Dendritic cell treated with granulocyte-macrophage colony-stimulating factor and Interleukin-4, amounts not matched to agents 40 ng/mL and 50 ng/mL, for 4 days (primary cell): Measurements from ENCODE around the gene PDF.
A peak's percentile ranks its signal among the peaks of the same experiment; 100 is the strongest.
"Not testable (repeated sequence)": the region's sequence is repeated elsewhere in the genome, so short reads cannot be mapped to it uniquely, and the experiment has no call there.

Source experiments
- H3K27ac Mint-ChIP-seq: one replicate; pipeline ENCODE4 v1.8.0; 2022; ENCODE audit warnings: mild to moderate bottlenecking, mixed read lengths
- H3K27me3 Mint-ChIP-seq: one replicate; pipeline ENCODE4 v1.8.0; 2022; ENCODE audit warnings: mild to moderate bottlenecking, mixed read lengths
- H3K36me3 Mint-ChIP-seq: one replicate; pipeline ENCODE4 v1.8.0; 2022; ENCODE audit warnings: low read depth, mixed read lengths
- H3K4me1 Mint-ChIP-seq: one replicate; pipeline ENCODE4 v1.8.0; 2022; ENCODE audit warnings: low read depth, mixed read lengths
- H3K4me3 Mint-ChIP-seq: one replicate; pipeline ENCODE4 v1.8.0; 2022; ENCODE audit warnings: mild to moderate bottlenecking, moderate library complexity, mixed read lengths
- H3K9me3 Mint-ChIP-seq: one replicate; pipeline ENCODE4 v1.8.0; 2022; ENCODE audit warnings: mixed read lengths
- intact Hi-C: fragments of 100-400 bp; cut with micrococcal nuclease; formaldehyde crosslinking; loops from one replicate; pipeline ENCODE4 v1.15.0; 2022

Gene PDF

DNA sequence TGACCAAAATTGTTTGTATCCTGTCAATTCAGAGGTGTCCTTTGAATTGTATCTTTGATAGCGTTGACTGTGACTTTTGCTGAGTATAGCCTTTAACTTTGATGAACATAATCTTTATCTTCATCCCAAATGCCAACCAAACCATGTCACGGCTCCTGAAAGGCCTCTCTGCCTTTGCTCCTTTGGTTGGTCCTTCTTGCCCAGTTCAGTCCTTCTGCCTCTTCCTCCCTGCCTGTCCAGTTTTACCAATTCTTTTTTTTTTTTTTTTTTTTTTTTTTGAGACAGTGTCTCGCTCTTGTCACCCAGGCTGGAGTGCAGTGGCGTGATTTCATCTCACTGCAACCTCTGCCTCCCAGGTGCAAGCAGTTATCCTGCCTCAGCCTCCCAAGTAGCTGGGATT, 32.1 kb downstream of the PDF start:
- H3K36me3 Mint-ChIP-seq = peaks cover 31% of the 10 kb centered on the region
- intact Hi-C loops = no loop called here
- H3K4me3 Mint-ChIP-seq = no peak overlapping the region
- H3K27ac Mint-ChIP-seq = peak overlapping the region; percentile 30
- H3K4me1 Mint-ChIP-seq = peaks cover 26% of the 10 kb centered on the region
- no peaks in the 10 kb centered on the region for H3K27me3 Mint-ChIP-seq
- no peaks in the 10 kb centered on the region for H3K9me3 Mint-ChIP-seq

GRCh38 chr16:69296771-69297170, 33.6 kb downstream of the PDF start:
- H3K27me3 Mint-ChIP-seq, H3K4me3 Mint-ChIP-seq, H3K27ac Mint-ChIP-seq, intact Hi-C loops, H3K9me3 Mint-ChIP-seq: not testable (repeated sequence)
- peaks cover 26% of the 10 kb centered on the region for H3K4me1 Mint-ChIP-seq
- H3K36me3 Mint-ChIP-seq = peaks cover 24% of the 10 kb centered on the region

- Mint-ChIP-seq H3K4me1 (peaks cover 11% of the 10 kb centered on the region), H3K27ac (no peak overlapping the region), H3K4me3 (no peak overlapping the region), H3K9me3 (no peaks in the 10 kb centered on the region), H3K27me3 (no peaks in the 10 kb centered on the region), H3K36me3 (peaks cover 7% of the 10 kb centered on the region)
- intact Hi-C loops = no loop called here
Observed at GRCh38 chr16:69294051-69294450, 36.3 kb downstream of the PDF start.

GRCh38 chr16:69293401-69293800, 37.0 kb downstream of the PDF start:
- intact Hi-C loops = no loop called here

GRCh38 chr16:69291657-69292056, 38.7 kb downstream of the PDF start:
- H3K36me3 Mint-ChIP-seq, H3K27me3 Mint-ChIP-seq, H3K4me1 Mint-ChIP-seq, intact Hi-C loops, H3K4me3 Mint-ChIP-seq, H3K27ac Mint-ChIP-seq, H3K9me3 Mint-ChIP-seq: not testable (repeated sequence)

More at GRCh38 chr16:69293401-69293800, 37.0 kb downstream of the PDF start:
- H3K4me3 Mint-ChIP-seq = no peak overlapping the region
- H3K9me3 Mint-ChIP-seq = no peaks in the 10 kb centered on the region
- no peaks in the 10 kb centered on the region for H3K27me3 Mint-ChIP-seq
- H3K27ac Mint-ChIP-seq = no peak overlapping the region
- H3K36me3 Mint-ChIP-seq = peaks cover 7% of the 10 kb centered on the region
- peaks cover 4% of the 10 kb centered on the region for H3K4me1 Mint-ChIP-seq

DNA sequence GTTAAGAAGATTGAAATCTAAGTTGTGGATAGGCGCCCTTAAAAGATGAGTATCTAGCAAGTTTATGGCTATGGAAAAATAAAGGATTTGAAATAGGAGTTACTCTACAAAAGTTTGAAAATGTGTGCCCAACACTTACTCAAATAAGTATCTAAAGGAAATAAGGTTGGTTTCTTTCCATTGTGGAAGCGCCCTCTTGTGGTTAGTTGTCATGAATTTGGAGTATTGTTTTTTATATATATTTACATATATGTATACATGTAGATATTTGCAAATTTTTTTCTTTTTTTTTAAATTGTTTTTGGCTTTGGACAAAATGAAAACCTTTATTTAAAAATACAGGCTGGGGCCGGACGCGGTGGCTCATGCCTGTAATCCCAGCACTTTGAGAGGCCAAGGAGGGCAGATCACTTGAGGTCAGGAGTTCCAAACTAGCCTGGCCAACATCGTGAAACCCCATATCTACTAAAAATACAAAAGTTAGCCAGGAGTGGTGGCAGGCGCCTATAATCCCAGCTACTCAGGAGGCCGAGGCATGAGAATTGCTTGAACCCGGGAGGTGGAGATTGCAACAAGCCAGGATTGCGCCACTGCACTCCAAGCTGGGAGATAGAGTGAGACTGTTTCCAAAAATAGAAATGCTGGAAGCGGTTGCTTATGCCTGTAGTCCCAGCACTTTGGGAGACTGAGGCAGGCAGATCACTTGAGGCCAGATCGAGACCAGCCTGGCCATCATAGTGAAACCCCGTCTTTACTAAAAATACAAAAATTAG, 43.3 kb downstream of the PDF start:
- H3K36me3 Mint-ChIP-seq = peaks cover 12% of the 10 kb centered on the region
- no peak overlapping the region for H3K4me3 Mint-ChIP-seq
- intact Hi-C loops = loop anchor here (1.0 kb wide), 1 partner anchor 137 kb away; no protein-coding TSS in a partner anchor
- no peak overlapping the region for H3K27ac Mint-ChIP-seq
- H3K27me3 Mint-ChIP-seq = no peaks in the 10 kb centered on the region
- no peaks in the 10 kb centered on the region for H3K4me1 Mint-ChIP-seq
- no peaks in the 10 kb centered on the region for H3K9me3 Mint-ChIP-seq

GRCh38 chr16:69285240-69285639, 45.1 kb downstream of the PDF start:
- Mint-ChIP-seq H3K4me1 (no peaks in the 10 kb centered on the region), H3K27ac (no peak overlapping the region), H3K9me3 (no peaks in the 10 kb centered on the region), H3K4me3 (no peak overlapping the region), H3K36me3 (peaks cover 12% of the 10 kb centered on the region), H3K27me3 (peaks cover 2% of the 10 kb centered on the region)
- intact Hi-C loops = no loop called here

- Mint-ChIP-seq H3K36me3 (peaks cover 12% of the 10 kb centered on the region), H3K27ac (no peak overlapping the region), H3K27me3 (peaks cover 2% of the 10 kb centered on the region), H3K4me3 (no peak overlapping the region), H3K9me3 (no peaks in the 10 kb centered on the region), H3K4me1 (no peaks in the 10 kb centered on the region)
- intact Hi-C loops = no loop called here
Observed at GRCh38 chr16:69283851-69284250, 46.5 kb downstream of the PDF start.

DNA sequence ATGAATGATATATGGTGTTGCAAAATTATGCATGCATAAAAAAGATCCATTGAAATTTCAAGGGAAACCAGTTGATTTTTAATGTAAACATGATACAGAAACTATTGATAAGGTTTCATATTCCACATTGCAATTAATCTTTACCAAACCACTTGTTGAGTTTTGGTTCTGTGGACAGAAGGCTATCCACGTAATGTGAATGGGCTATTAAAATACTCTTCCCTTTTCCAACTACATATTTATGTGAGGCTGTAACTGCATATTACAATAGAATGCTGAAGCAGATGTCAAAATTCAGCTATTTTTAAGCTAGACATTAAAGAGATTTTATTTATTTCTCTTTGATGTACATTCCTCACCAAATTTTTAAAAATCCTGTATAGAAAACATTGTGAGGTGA, 53.0 kb downstream of the PDF start:
- Mint-ChIP-seq H3K4me1 (no peaks in the 10 kb centered on the region), H3K36me3 (peaks cover 11% of the 10 kb centered on the region), H3K4me3 (no peak overlapping the region), H3K27me3 (peaks cover 10% of the 10 kb centered on the region), H3K9me3 (no peaks in the 10 kb centered on the region), H3K27ac (no peak overlapping the region)
- intact Hi-C loops = no loop called here
